ENCODE results near the gene NEK7. TPM values are rescaled to one million over a fixed set of nuclear protein-coding genes. Genes with fewer than 3 reads are reported as not detected.

The NEK7 gene
- total and polyA plus RNA-seq, 2 of the 4 experiments (the other 2 are of a cell fraction), result 89.0 to 467 TPM

GRCh38 chr1:198125995-198126735, 30.6 kb upstream of the NEK7 start:
- ATAC-seq (ENCODE audit: low read depth) (peak; percentile 52), DNase-seq (peak; percentile 79)
- in situ Hi-C loops (cut with MboI; ENCODE audit: low sequenced_read_pairs) (no loop called here), dilution Hi-C loops (cut with HindIII; ENCODE audit: low sequenced_read_pairs, unreplicated experiment) (no loop called here), intact Hi-C loops (cut with micrococcal nuclease) (no loop called here)
- Histone ChIP-seq H2BK5ac (ENCODE audit: low read depth, low read length, poor library complexity, severe bottlenecking) (peak overlapping the region; percentile 64), H4K8ac (ENCODE audit: low read depth in 2 of 2, low read length in 2 of 2) (no peak overlapping the region; a peak in 1 of 4 replicates), H3K36me3 (ENCODE audit: control insufficient read depth, insufficient read depth, low read length) (no peaks in the 10 kb centered on the region), H2BK15ac (ENCODE audit: low read depth, low read length) (no peak overlapping the region), H2BK120ac (ENCODE audit: low read depth, low read length) (peak overlapping the region; percentile 45; the same call in 1 of the 2 replicates), H2AK9ac (replicated peaks; ENCODE audit: low read depth, low read length, poor library complexity) (no peak overlapping the region), H4K91ac (ENCODE audit: insufficient read depth, low read depth, low read length) (no peak overlapping the region), H3K23ac (ENCODE audit: low read depth, low read length) (no peak overlapping the region), H3K18ac (ENCODE audit: low read depth, low read length) (no peak overlapping the region; the same call in 1 of the 2 replicates), H2BK20ac (ENCODE audit: low read depth, low read length) (no peak overlapping the region; the same call in none of the 2 replicates), H2AK5ac (ENCODE audit: low read depth, low read length) (no peak overlapping the region), H2AFZ (replicated peaks; ENCODE audit: low read length, poor library complexity) (no peak overlapping the region), H3K4ac (ENCODE audit: low read depth, low read length) (no peak overlapping the region), H3K27ac (ENCODE audit: insufficient read depth, low read length) (no peak overlapping the region), H3K56ac (ENCODE audit: extremely low read depth, insufficient read depth, low read length) (no peak overlapping the region), H3K4me1 (ENCODE audit: control insufficient read depth, insufficient read depth, low read length) (peaks cover 3% of the 10 kb centered on the region), H4K20me1 (ENCODE audit: insufficient read depth, low read length) (no peaks in the 10 kb centered on the region), H3K4me3 (ENCODE audit: insufficient read depth, low read depth, low read length) (no peak overlapping the region), H3K9me1 (ENCODE audit: insufficient read depth, low read length) (peaks cover 9% of the 10 kb centered on the region; the same call in 1 of the 2 replicates), H3K9ac (ENCODE audit: low read depth, low read length) (no peak overlapping the region), H3K14ac (replicated peaks; ENCODE audit: low read depth, low read length) (no peak overlapping the region), H3K27me3 (ENCODE audit: control insufficient read depth, insufficient read depth, low read length) (no peaks in the 10 kb centered on the region), H3K79me1 (ENCODE audit: low read depth in 1 of 2, low read length in 2 of 2) (peaks cover 0 to 4% of the 10 kb centered on the region in 2 experiments; a peak in 1 of 4 replicates), H3K4me2 (ENCODE audit: low read depth, low read length) (peak overlapping the region; percentile 10; the same call in 1 of the 2 replicates), H3K9me3 (ENCODE audit: control insufficient read depth, insufficient read depth, low read length) (no peaks in the 10 kb centered on the region), H4K5ac (ENCODE audit: low read depth, low read length) (peak overlapping the region; percentile 41; the same call in 1 of the 2 replicates)
- 0 out of 2 replicates have a peak, but pooled peaks have one; percentile 29 for TF ChIP-seq CEBPB (IDR thresholded peaks at IDR 0.05; ENCODE audit: low read depth, low read length)
- TF ChIP-seq BHLHE40 (IDR thresholded peaks at IDR 0.05; ENCODE audit: low read depth, low read length), result no peak; the same call in 1 of the 2 replicates
- CTCF ChIA-PET, result interaction anchor here (1.3 kb wide), 1 partner anchor 8 kb away, joined by 3 read pairs; no protein-coding TSS in a partner anchor
- POLR2A ChIA-PET (ENCODE audit: unreplicated experiment), result no interaction called here
- no CpG with 5 or more reads among the region's 1 CpG for WGBS, 2 experiments (ENCODE audit: extremely low coverage in 2 of 2, insufficient read length in 1 of 2)
- no TSS peak for BruUV-seq (replicated peaks)
